Measurements from ENCODE around the gene AKNA. TPM values are rescaled to one million over a fixed set of nuclear protein-coding genes. Genes with fewer than 3 reads are reported as not detected.

AKNA gene
- total RNA-seq, 1 experiment from 2014 or later = 3.9 TPM

DNA sequence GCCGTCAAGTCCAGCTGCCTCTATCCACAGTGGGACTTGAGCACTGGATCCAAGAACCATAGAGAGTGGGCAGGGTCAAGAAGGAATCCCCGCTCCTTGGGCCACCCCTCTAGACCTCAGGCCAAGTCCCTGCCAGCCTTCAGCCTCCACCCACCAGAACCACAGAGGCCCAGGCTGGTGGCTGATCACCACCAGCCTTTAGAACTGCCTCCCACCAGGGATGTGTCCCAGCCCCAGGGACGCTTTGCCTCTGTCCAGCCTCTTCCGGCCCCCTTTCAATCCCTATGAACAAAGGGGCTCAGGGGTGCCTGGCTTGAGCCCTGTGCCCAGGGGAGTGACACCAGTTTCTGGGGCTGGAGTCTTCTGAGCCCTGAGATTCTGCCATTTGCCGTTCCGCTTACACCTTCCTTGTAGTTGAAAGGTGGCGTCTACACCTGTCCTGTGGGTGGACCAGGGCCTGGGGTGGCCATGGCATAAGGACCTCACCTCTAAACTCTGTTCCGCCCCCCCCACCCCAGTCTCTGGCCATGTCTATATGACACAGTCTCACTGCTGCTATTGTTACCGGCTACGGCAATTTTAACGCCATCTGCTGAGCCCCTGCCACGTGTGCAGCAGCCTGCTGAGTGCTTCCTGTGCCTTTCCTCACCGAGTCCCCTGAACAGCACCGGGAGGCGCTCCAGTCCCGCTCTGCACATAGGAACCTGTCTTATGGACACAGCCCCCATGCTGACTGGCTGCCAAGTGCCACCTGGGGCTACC is 100.6 kb downstream of the AKNA start:
- TF ChIP-seq, protein P1, sequence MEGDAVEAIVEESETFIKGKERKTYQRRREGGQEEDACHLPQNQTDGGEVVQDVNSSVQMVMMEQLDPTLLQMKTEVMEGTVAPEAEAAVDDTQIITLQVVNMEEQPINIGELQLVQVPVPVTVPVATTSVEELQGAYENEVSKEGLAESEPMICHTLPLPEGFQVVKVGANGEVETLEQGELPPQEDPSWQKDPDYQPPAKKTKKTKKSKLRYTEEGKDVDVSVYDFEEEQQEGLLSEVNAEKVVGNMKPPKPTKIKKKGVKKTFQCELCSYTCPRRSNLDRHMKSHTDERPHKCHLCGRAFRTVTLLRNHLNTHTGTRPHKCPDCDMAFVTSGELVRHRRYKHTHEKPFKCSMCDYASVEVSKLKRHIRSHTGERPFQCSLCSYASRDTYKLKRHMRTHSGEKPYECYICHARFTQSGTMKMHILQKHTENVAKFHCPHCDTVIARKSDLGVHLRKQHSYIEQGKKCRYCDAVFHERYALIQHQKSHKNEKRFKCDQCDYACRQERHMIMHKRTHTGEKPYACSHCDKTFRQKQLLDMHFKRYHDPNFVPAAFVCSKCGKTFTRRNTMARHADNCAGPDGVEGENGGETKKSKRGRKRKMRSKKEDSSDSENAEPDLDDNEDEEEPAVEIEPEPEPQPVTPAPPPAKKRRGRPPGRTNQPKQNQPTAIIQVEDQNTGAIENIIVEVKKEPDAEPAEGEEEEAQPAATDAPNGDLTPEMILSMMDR (IDR thresholded peaks at IDR 0.05; ENCODE audit: unreplicated experiment) = no peak
- H3K4me1 Mint-ChIP-seq (ENCODE audit: low read depth, unreplicated experiment) = peaks cover 8% of the 10 kb centered on the region
- no peak for DNase-seq
- no TSS peak for BruUV-seq (replicated peaks)
- H3K9me3 Mint-ChIP-seq (ENCODE audit: low read depth, unreplicated experiment) = no peaks in the 10 kb centered on the region
- peaks cover 2% of the 10 kb centered on the region for H3K36me3 Mint-ChIP-seq (ENCODE audit: insufficient read depth, unreplicated experiment)
- CTCF ChIA-PET = interaction anchor here (1.2 kb wide), 1 partner anchor 179 kb away, joined by 11 read pairs; no protein-coding TSS in a partner anchor
- no peak overlapping the region for H3K4me3 Mint-ChIP-seq (ENCODE audit: low read depth, unreplicated experiment)
- intact Hi-C loops (cut with micrococcal nuclease; ENCODE audit: unreplicated experiment) = no loop called here
- H3K27me3 Mint-ChIP-seq (ENCODE audit: unreplicated experiment) = no peaks in the 10 kb centered on the region
- no peak overlapping the region for H3K27ac Mint-ChIP-seq (ENCODE audit: unreplicated experiment)

DNA sequence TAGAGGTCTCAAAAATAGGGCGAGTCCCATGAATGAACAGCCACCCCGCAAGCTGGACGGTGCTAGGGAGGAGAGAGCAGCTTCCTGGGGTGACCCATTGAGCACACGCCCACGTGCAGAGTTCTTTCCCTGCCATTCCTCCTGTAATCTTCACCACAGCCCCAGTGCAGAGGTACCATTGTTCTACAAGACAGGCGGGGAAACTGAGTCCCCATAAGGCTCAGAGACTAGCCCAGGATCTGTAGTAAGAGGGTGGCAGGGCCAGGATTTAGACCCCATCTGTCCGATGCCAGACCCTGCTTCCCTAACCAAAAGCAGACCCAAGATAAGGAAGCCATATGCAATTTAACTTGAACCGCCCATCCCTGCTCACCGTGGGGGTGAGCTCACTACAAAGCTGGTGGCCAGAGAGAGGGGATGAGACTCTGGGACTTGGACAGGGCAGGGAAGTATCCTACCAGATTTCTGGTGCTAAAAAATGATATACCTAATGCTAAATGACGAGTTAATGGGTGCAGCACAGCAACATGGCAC is 101.6 kb downstream of the AKNA start:
- BruUV-seq (replicated peaks) = no TSS peak
- Mint-ChIP-seq H3K36me3 (ENCODE audit: insufficient read depth, unreplicated experiment) (peaks cover 7% of the 10 kb centered on the region), H3K4me1 (ENCODE audit: low read depth, unreplicated experiment) (peaks cover 8% of the 10 kb centered on the region), H3K27me3 (ENCODE audit: unreplicated experiment) (no peaks in the 10 kb centered on the region), H3K27ac (ENCODE audit: unreplicated experiment) (no peak overlapping the region), H3K4me3 (ENCODE audit: low read depth, unreplicated experiment) (no peak overlapping the region), H3K9me3 (ENCODE audit: low read depth, unreplicated experiment) (no peaks in the 10 kb centered on the region)
- TF ChIP-seq, protein P1 (IDR thresholded peaks at IDR 0.05; ENCODE audit: unreplicated experiment) = no peak
- intact Hi-C loops (cut with micrococcal nuclease; ENCODE audit: unreplicated experiment) = no loop called here
- CTCF ChIA-PET = no interaction called here
- no peak for DNase-seq

DNA sequence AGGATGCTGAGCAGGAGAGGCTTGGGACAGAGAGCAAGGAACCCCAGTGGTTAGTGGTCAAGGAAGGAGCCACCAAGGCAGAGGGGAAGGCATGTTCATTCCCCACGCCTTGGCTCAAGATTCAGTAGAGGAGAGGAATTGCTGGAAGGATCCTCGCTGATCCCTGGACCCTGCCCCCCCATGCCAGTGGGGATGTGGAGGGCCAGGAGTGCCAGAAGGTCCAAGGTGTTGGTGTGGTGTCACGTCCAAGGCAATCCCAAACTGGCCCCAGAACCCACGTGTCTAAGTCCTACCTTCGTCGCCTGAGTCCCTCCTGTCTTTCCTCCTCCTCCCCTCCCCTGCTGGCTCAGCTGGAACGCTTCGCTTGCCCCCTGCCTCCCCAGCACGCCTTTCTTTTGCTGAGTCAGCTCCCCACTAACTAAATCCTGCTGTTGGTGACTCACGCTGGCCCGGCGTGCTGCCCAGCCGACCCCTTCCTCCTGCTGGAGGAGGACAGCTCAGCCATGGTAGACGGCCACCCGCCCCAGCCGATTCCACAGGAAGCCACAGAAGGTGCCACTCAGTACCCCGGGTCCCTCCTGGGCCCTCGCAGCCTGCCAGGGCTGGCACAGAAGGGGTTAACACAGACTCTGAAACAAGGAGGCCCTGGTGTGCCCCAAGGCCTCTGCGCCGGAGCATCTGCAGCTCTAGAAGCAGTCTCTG is 102.5 kb downstream of the AKNA start:
- no peak for DNase-seq
- CTCF ChIA-PET = no interaction called here
- Mint-ChIP-seq H3K9me3 (ENCODE audit: low read depth, unreplicated experiment) (no peaks in the 10 kb centered on the region), H3K27me3 (ENCODE audit: unreplicated experiment) (no peaks in the 10 kb centered on the region), H3K4me3 (ENCODE audit: low read depth, unreplicated experiment) (no peak overlapping the region), H3K36me3 (ENCODE audit: insufficient read depth, unreplicated experiment) (peaks cover 7% of the 10 kb centered on the region), H3K27ac (ENCODE audit: unreplicated experiment) (no peak overlapping the region), H3K4me1 (ENCODE audit: low read depth, unreplicated experiment) (peaks cover 8% of the 10 kb centered on the region)
- BruUV-seq (replicated peaks) = no TSS peak
- TF ChIP-seq, protein P1 (IDR thresholded peaks at IDR 0.05; ENCODE audit: unreplicated experiment) = no peak
- intact Hi-C loops (cut with micrococcal nuclease; ENCODE audit: unreplicated experiment) = no loop called here

DNA sequence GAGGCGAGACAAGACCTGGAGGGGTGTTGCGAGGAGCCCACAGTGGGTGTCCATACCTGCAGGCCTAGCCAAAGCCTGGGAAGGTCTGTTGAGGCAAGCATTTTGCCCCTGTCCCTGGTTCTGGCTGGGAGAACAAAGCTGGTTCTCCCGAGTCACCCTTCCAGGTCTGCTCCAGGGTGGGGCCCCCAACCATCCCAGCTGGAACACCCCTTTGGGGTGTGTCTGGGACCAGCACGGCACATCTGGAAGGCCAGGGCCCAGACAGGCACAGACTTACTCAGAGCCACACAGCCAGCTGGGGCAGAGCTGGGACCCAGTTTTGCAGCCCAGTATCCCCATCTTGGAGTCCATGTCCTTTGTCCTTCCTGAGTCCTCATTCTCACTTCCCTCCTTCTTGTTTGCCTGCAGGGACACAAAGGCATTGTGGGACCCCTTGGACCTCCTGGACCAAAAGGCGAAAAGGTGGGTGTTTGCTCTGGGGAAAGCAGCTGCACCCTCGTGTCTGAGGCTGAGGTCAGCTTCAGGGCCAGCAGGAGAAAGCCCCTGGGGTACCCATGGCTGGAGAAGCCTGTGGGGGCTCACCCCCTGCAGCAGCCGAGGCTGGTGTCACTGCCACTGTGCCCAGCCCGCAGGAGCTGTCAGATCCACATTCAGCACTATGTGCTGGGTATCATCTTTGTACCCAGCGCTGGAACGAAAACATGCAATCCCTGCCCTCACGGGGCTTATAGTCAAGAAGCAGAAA is 103.3 kb downstream of the AKNA start:
- H3K36me3 Mint-ChIP-seq (ENCODE audit: insufficient read depth, unreplicated experiment) = peaks cover 7% of the 10 kb centered on the region
- no peaks in the 10 kb centered on the region for H3K9me3 Mint-ChIP-seq (ENCODE audit: low read depth, unreplicated experiment)
- TF ChIP-seq, protein P1 (IDR thresholded peaks at IDR 0.05; ENCODE audit: unreplicated experiment) = no peak
- no peaks in the 10 kb centered on the region for H3K27me3 Mint-ChIP-seq (ENCODE audit: unreplicated experiment)
- no peak for DNase-seq
- H3K4me1 Mint-ChIP-seq (ENCODE audit: low read depth, unreplicated experiment) = peaks cover 8% of the 10 kb centered on the region
- intact Hi-C loops (cut with micrococcal nuclease; ENCODE audit: unreplicated experiment) = no loop called here
- no peak overlapping the region for H3K27ac Mint-ChIP-seq (ENCODE audit: unreplicated experiment)
- CTCF ChIA-PET = no interaction called here
- BruUV-seq (replicated peaks) = no TSS peak
- no peak overlapping the region for H3K4me3 Mint-ChIP-seq (ENCODE audit: low read depth, unreplicated experiment)

All from Calu3 (cell line).